ENCODE measurements around the gene PHF11.
"Not testable (repeated sequence)": the region's sequence is repeated elsewhere in the genome, so short reads cannot be mapped to it uniquely, and the experiment has no call there.

PHF11 gene

DNA sequence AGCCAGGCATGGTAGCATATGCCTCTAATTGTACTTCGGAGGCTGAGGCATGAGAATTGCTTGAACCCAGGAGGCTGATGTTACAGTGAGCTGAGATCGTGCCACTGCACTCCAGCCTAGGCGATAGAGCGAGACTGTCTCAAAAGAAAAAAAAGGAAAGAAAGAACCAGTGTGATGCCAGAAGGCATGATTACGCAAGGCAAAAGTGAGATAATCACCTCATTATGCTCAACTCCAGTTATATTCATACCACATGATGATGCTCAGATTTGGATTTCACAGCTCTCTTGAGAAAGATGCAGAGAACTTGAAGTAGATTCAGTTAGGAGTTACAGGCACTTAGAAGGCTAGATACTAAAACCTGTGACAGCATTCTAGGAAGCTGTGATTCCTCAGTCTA is 67.8 kb downstream of the PHF11 start:
- Histone ChIP-seq H3K27me3 (ENCODE audit: control insufficient read depth, insufficient read depth, low read length) (no peaks in the 10 kb centered on the region), H3K4me1 (ENCODE audit: control insufficient read depth, insufficient read depth, low read length) (no peaks in the 10 kb centered on the region; the same call in 1 of the 2 replicates), H3K36me3 (ENCODE audit: control insufficient read depth, insufficient read depth, low read length) (peaks cover 7% of the 10 kb centered on the region), H3K4me3 (ENCODE audit: low read length) (no peak overlapping the region), H3K9me3 (ENCODE audit: control insufficient read depth, insufficient read depth, low read length) (no peaks in the 10 kb centered on the region), H3K27ac (ENCODE audit: low read length) (no peak overlapping the region)
- WGBS (ENCODE audit: insufficient coverage, insufficient read length) = no CpG with 5 or more reads among the region's 5 CpGs
- DNase-seq (ENCODE audit: low read depth, low spot score) = no peak

DNA sequence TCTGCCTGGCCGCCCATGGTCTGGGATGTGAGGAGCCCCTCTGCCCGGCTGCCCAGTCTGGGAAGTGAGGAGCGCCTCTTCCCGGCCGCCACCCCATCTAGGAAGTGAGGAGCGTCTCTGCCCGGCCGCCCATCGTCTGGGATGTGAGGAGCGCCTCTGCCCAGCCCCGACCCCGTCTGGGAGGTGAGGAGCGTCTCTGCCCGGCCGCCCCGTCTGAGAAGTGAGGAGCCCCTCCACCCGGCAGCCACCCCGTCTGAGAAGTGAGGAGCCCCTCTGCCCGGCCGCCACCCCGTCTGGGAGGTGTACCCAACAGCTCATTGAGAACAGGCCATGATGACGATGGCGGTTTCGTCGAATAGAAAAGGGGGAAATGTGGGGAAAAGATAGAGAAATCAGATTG is 69.7 kb downstream of the PHF11 start:
- H3K27me3 ChIP-seq (ENCODE audit: control insufficient read depth, insufficient read depth, low read length); H3K27ac ChIP-seq (ENCODE audit: low read length); H3K4me1 ChIP-seq (ENCODE audit: control insufficient read depth, insufficient read depth, low read length); H3K4me3 ChIP-seq (ENCODE audit: low read length); H3K9me3 ChIP-seq (ENCODE audit: control insufficient read depth, insufficient read depth, low read length); H3K36me3 ChIP-seq (ENCODE audit: control insufficient read depth, insufficient read depth, low read length); DNase-seq (ENCODE audit: low read depth, low spot score): not testable (repeated sequence)
- WGBS (ENCODE audit: insufficient coverage, insufficient read length) = no CpG with 5 or more reads among the region's 25 CpGs

DNA sequence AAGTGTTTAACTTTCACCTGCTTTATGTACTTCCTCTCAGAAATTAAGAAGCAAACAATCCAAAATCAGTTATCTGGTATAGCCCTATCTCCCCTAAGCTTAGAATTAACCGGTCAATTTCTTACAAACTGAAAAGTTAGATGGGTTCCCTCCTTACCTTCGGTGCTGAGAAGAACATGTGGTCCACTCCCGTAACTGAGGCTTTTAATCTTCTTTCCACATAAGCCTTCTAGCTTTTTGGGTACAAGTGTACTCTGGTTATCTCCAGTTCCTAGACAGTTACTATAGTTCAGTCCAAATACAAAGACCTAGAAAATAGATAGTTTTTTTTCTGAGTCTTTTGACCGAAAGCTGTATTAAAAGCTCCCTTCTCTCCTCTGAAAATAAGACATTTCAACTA is 70.7 kb downstream of the PHF11 start:
- H3K27me3 ChIP-seq (ENCODE audit: control insufficient read depth, insufficient read depth, low read length) = no peaks in the 10 kb centered on the region
- no peak for DNase-seq (ENCODE audit: low read depth, low spot score)
- H3K4me1 ChIP-seq (ENCODE audit: control insufficient read depth, insufficient read depth, low read length) = no peaks in the 10 kb centered on the region
- no peak overlapping the region for H3K27ac ChIP-seq (ENCODE audit: low read length)
- WGBS (ENCODE audit: insufficient coverage, insufficient read length) = no CpG with 5 or more reads among the region's 4 CpGs
- no peaks in the 10 kb centered on the region for H3K9me3 ChIP-seq (ENCODE audit: control insufficient read depth, insufficient read depth, low read length)
- no peak overlapping the region for H3K4me3 ChIP-seq (ENCODE audit: low read length)
- H3K36me3 ChIP-seq (ENCODE audit: control insufficient read depth, insufficient read depth, low read length) = peaks cover 5% of the 10 kb centered on the region; the same call in 1 of the 2 replicates

DNA sequence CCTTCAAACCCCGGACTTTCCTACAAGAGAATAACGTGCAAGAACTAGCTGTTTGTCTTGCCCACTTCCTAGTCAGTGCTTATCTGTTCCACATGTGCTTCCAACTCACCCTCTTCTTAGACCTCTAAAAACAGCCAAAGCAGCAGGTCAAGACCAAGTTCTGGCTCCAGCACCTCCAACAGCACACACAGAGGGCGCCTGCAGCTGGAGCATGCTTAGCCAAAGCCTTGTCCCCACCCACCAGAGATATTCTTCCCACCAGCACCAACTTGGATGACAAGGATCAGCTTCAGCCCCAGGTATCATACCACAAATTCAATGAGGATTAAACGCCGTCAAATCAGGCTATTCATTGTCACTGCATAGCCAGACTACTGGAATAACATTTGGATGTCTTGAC is 71.7 kb downstream of the PHF11 start:
- Histone ChIP-seq H3K27ac (ENCODE audit: low read length) (no peak overlapping the region), H3K27me3 (ENCODE audit: control insufficient read depth, insufficient read depth, low read length) (no peaks in the 10 kb centered on the region)
- WGBS (ENCODE audit: insufficient coverage, insufficient read length) = no CpG with 5 or more reads among the region's 5 CpGs

DNA sequence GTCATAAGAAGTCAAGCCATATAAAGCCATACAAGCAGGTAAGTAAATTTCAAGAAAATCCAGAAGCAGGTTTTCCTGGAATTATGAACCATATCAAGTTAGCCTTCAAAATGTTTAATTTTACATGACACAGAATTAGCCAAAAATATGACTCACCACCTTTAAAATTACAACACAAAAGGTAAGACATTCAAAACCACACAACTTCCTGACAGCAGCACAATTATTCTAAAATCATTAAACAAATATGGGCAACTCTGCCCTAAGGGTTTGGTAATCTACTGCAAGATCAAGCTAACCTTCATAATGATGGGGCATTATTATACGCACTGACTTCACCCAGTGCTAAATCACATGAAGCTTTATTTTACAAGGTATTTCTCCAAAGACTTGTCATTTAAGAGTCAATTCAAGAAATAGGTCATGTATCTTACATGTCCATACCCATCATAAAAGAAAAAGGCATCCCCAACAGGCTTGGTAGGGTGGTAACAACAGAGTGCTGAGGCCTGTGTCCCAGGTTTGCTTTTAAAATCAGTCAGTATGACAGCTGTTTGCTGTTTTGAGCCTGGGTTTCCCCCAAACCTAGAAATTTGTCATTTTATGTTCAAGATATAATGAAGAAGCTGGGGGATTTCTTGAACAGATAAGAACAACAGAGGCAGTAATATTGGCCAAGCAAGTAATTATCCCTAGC is 74.4 kb downstream of the PHF11 start:
- Histone ChIP-seq H3K36me3 (ENCODE audit: control insufficient read depth, insufficient read depth, low read length) (peaks cover 5% of the 10 kb centered on the region; the same call in 1 of the 2 replicates), H3K27ac (ENCODE audit: low read length) (no peak overlapping the region), H3K9me3 (ENCODE audit: control insufficient read depth, insufficient read depth, low read length) (no peaks in the 10 kb centered on the region), H3K4me3 (ENCODE audit: low read length) (no peak overlapping the region), H3K27me3 (ENCODE audit: control insufficient read depth, insufficient read depth, low read length) (no peaks in the 10 kb centered on the region), H3K4me1 (ENCODE audit: control insufficient read depth, insufficient read depth, low read length) (no peaks in the 10 kb centered on the region)
- WGBS (ENCODE audit: insufficient coverage, insufficient read length) = no CpG with 5 or more reads among the region's 1 CpG
- no peak for DNase-seq (ENCODE audit: low read depth, low spot score)

More for the DNA sequence above, 71.7 kb downstream of the PHF11 start:
- H3K4me1 ChIP-seq (ENCODE audit: control insufficient read depth, insufficient read depth, low read length) = no peaks in the 10 kb centered on the region
- DNase-seq (ENCODE audit: low read depth, low spot score) = no peak
- no peaks in the 10 kb centered on the region for H3K9me3 ChIP-seq (ENCODE audit: control insufficient read depth, insufficient read depth, low read length)
- no peak overlapping the region for H3K4me3 ChIP-seq (ENCODE audit: low read length)
- H3K36me3 ChIP-seq (ENCODE audit: control insufficient read depth, insufficient read depth, low read length) = peaks cover 5% of the 10 kb centered on the region; the same call in 1 of the 2 replicates

DNA sequence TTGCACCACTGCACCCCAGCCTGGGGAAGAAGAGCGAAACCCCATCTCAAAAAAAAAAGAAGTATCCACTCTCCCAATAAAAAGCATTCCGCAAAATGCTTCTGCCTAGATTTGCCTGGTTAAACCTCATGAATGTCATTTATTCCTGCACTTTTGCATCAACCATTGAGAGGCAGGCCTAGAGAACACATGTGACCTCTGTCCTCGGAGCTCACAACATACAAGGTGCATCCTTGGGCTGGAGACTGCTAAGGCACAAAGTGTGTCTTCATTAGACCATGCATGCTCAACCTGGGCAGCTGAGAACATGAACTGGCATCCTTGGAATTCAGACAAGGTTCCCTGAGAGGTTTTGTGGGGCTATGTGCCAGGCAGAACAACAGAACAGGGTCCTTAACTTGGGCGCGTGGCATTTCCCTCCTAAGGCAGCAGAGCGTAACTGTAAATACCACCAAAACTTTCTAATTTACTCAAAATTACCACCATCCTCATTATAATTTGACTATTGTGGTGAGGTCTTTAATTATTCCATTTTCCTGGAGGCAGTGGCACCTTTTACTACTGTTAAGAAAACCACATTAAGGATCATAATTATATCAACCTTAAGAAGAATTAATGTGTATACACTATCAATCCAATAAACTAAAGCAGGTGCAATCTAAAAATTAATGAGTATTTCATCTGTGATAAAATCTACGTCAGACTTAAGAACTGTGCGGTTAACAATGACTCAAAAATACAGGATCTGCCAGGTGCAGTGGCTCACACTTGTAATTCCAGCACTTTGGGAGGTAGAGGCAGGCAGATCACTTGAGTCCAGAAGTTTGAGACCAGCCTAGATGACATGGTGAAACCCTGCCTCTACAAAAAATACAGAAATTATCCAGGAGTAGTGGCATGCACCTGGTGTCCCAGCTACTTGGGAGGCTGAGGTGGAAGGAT is 75.8 kb downstream of the PHF11 start:
- H3K4me3 ChIP-seq (ENCODE audit: low read length) = no peak overlapping the region
- no peak overlapping the region for H3K27ac ChIP-seq (ENCODE audit: low read length)
- H3K9me3 ChIP-seq (ENCODE audit: control insufficient read depth, insufficient read depth, low read length) = no peaks in the 10 kb centered on the region
- H3K4me1 ChIP-seq (ENCODE audit: control insufficient read depth, insufficient read depth, low read length) = no peaks in the 10 kb centered on the region
- H3K36me3 ChIP-seq (ENCODE audit: control insufficient read depth, insufficient read depth, low read length) = peaks cover 5% of the 10 kb centered on the region; the same call in 1 of the 2 replicates
- no peak for DNase-seq (ENCODE audit: low read depth, low spot score)
- WGBS (ENCODE audit: insufficient coverage, insufficient read length) = no CpG with 5 or more reads among the region's 8 CpGs
- H3K27me3 ChIP-seq (ENCODE audit: control insufficient read depth, insufficient read depth, low read length) = no peaks in the 10 kb centered on the region

Measured in iPS DF 6.9 (cell line).